Skeletal muscle satellite cell (primary cell): ENCODE data around the gene GRID1.
"Not testable (repeated sequence)": the region's sequence is repeated elsewhere in the genome, so short reads cannot be mapped to it uniquely, and the experiment has no call there.

Source experiments
- H3K27me3 ChIP-seq: 2 replicates; pipeline ENCODE4 v1.7.0; 2013; ENCODE audit warnings: low read length; ENCODE audit not compliant: control insufficient read depth, insufficient read depth
- H3K36me3 ChIP-seq: 2 replicates; pipeline ENCODE4 v1.7.0; 2013; ENCODE audit warnings: mild to moderate bottlenecking, control low read depth, low read length; ENCODE audit not compliant: insufficient read depth
- H3K4me1 ChIP-seq: 2 replicates; pipeline ENCODE4 v1.7.0; 2013; ENCODE audit warnings: low read length; ENCODE audit not compliant: control insufficient read depth, insufficient read depth
- H3K4me2 ChIP-seq: 2 replicates; pipeline ENCODE4 v1.7.0; 2013; ENCODE audit warnings: mild to moderate bottlenecking, low read length
- H3K4me3 ChIP-seq: 2 replicates; pipeline ENCODE4 v1.7.0; 2013; ENCODE audit warnings: low read length
- H3K9ac ChIP-seq: 2 replicates; pipeline ENCODE4 v1.7.0; 2013; ENCODE audit warnings: mild to moderate bottlenecking, low read depth, low read length, moderate library complexity
- H3K9me3 ChIP-seq: replicated peaks from 2 replicates; pipeline ENCODE4 v1.7.0; 2013; ENCODE audit warnings: mild to moderate bottlenecking, control low read depth, low read length

Gene GRID1

DNA sequence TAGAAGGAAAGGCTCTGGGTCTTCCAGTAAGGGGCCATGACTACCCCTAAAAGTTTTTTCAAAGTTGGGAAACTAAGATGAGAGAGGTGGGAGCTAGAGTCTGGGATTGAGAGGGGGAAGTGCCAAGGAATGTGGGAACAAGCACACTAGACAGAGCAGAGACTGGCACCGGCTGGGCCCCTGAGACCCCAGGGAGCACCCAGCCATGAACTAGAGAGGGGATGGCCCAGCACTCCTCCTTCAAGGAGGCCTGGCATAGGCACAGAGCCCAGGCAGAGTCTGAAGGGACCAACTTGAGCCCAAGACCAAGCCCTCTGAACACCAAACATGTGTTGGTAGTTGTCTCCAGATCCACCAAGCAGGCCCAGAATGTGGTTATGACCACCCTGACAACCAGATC, 119.0 kb downstream of the GRID1 start:
- Histone ChIP-seq H3K9me3 (no peaks in the 10 kb centered on the region), H3K9ac (no peak overlapping the region), H3K4me2 (no peak overlapping the region), H3K4me3 (no peak overlapping the region), H3K27me3 (no peaks in the 10 kb centered on the region), H3K36me3 (no peaks in the 10 kb centered on the region), H3K4me1 (no peaks in the 10 kb centered on the region)

GRCh38 chr10:86247073-86247472, 119.5 kb downstream of the GRID1 start:
- Histone ChIP-seq H3K36me3 (no peaks in the 10 kb centered on the region), H3K4me1 (no peaks in the 10 kb centered on the region), H3K9me3 (no peaks in the 10 kb centered on the region), H3K9ac (no peak overlapping the region), H3K4me2 (no peak overlapping the region), H3K27me3 (no peaks in the 10 kb centered on the region), H3K4me3 (no peak overlapping the region)

- Histone ChIP-seq H3K9me3 (no peaks in the 10 kb centered on the region), H3K4me1 (no peaks in the 10 kb centered on the region), H3K4me2 (no peak overlapping the region), H3K27me3 (no peaks in the 10 kb centered on the region), H3K9ac (no peak overlapping the region), H3K36me3 (no peaks in the 10 kb centered on the region), H3K4me3 (no peak overlapping the region)
These were observed 120.2 kb downstream of the GRID1 start for GRCh38 chr10:86246279-86246940.

DNA sequence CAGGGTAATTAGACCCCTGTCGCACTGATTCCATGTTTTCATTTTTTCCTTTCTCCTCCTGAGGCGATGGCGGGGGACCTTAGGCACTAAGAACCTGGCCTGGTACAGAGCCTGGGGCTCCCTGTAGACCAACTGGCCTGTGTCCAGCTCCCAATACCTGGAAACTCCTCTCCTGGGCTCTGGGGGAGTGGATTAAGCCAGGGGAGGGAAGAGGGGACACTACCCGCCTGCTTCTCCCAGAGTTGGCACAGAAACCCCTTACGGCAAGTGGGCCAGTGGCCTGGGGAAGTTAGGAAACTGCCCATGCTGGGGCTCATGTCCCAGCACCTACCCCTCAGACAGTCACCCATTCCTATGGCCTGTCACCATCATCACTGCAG, 121.6 kb downstream of the GRID1 start:
- H3K4me3 ChIP-seq, result no peak overlapping the region
- H3K9me3 ChIP-seq, result no peaks in the 10 kb centered on the region
- no peaks in the 10 kb centered on the region for H3K4me1 ChIP-seq
- no peaks in the 10 kb centered on the region for H3K27me3 ChIP-seq
- H3K9ac ChIP-seq, result no peak overlapping the region
- H3K36me3 ChIP-seq, result no peaks in the 10 kb centered on the region
- no peak overlapping the region for H3K4me2 ChIP-seq

DNA sequence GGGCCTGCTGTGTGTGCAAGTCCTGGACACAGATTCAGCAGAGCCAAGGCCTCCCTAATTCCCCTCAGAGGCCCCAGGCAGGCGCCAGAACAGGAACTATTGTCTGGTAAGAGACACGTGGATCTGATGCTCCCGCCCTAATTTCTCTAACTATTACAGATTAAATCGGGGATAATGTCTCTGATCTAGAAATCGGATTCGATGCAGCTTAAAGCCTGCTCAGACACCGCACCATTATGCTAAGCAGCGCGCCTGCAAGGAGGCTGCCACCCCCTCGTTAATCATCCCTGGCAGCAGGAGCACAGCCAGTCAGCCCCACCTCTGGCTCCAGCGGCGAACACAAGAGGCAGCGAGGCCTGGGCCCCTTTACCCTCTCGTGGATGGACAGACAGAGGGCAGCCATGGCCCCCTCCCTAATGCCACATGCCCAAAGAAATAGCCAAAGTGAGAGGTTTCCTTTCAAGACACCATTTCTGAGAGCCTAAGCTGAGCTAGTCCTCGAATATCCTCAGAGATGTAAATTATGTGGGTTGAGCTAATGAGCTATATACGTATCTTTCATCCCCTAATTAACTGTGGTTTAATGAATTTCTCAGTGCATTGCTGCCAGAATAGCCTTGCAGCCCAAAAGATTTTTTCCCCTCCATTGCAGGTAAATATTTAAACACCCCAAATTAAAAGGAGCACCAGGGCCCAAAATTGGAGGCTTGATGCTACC, 122.1 kb downstream of the GRID1 start:
- no peak overlapping the region for H3K4me2 ChIP-seq
- no peaks in the 10 kb centered on the region for H3K27me3 ChIP-seq
- no peaks in the 10 kb centered on the region for H3K4me1 ChIP-seq
- no peaks in the 10 kb centered on the region for H3K36me3 ChIP-seq
- H3K9me3 ChIP-seq, result no peaks in the 10 kb centered on the region
- H3K4me3 ChIP-seq, result no peak overlapping the region
- no peak overlapping the region for H3K9ac ChIP-seq

DNA sequence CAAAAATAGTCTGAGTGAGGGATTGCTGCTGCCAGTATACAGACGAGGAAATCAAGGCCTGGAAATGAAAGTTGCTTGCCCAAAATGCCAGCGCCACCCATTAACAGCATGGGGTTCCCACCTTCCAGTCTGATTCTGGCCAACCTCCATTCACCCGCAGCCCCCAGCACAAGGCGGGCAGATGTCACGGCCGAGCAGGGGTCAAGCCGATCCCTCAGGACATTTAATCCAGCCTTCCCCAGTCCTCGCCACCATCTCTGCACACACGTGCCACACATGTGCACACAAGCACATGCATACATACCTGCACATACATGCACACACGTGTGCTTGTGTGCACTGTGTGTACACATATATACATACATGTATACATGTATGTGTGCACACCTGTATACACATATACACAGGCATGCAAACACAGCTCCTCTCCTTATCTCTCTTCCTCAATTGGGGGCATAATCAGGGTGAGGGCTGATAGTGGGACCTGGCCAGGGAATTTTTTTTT, 122.9 kb downstream of the GRID1 start:
- no peaks in the 10 kb centered on the region for H3K36me3 ChIP-seq
- no peaks in the 10 kb centered on the region for H3K27me3 ChIP-seq
- H3K4me1 ChIP-seq, result no peaks in the 10 kb centered on the region
- no peak overlapping the region for H3K4me3 ChIP-seq
- no peaks in the 10 kb centered on the region for H3K9me3 ChIP-seq
- no peak overlapping the region for H3K4me2 ChIP-seq
- no peak overlapping the region for H3K9ac ChIP-seq

- H3K9ac ChIP-seq, result no peak overlapping the region
- H3K9me3 ChIP-seq, result no peaks in the 10 kb centered on the region
- H3K4me1 ChIP-seq, result no peaks in the 10 kb centered on the region
- no peak overlapping the region for H3K4me3 ChIP-seq
- H3K27me3 ChIP-seq, result no peaks in the 10 kb centered on the region
- H3K4me2 ChIP-seq, result no peak overlapping the region
- no peaks in the 10 kb centered on the region for H3K36me3 ChIP-seq
These were observed 123.8 kb downstream of the GRID1 start for GRCh38 chr10:86242761-86243160.

- H3K4me1 ChIP-seq, H3K27me3 ChIP-seq, H3K9me3 ChIP-seq, H3K4me3 ChIP-seq, H3K36me3 ChIP-seq, H3K9ac ChIP-seq, H3K4me2 ChIP-seq: not testable (repeated sequence)
These were observed 128.5 kb downstream of the GRID1 start for GRCh38 chr10:86238089-86238488.

DNA sequence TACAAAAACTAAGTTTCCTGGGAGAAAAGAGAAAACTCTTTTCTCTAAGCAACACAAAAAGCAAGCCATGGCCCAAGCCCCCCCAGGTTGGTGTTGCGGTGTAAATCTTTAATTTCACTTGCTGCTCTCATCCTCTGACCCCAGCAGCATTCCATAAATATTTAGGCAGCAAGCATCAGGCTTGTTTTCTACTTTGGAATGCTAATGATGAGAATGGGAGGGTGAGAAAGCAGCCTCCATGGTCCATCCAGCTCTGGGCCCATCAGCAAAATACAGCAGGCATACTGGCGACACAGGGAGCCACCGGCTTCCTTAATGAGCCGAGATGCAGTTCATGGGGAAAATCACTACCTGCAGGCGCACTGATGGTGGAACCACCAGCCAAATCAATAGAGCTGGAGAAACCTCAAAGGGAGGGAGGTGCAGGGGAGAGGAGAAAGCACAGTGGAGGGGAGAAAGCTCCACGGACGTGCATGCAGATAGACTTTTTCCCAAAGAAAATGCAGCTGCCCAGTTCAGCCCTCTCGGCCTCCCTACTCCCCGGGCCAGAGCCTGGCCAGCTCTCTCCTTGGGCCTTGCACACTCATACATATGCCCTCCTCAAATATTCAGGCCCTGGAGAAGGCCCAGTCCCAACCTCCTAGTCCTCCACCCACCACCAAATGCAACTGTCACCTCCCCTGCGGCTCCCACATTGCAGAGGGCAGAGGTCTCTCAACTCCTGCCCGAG, 131.9 kb downstream of the GRID1 start:
- Histone ChIP-seq H3K36me3 (no peaks in the 10 kb centered on the region), H3K4me3 (no peak overlapping the region), H3K4me1 (no peaks in the 10 kb centered on the region), H3K9ac (no peak overlapping the region), H3K4me2 (no peak overlapping the region), H3K27me3 (no peaks in the 10 kb centered on the region), H3K9me3 (no peaks in the 10 kb centered on the region)

DNA sequence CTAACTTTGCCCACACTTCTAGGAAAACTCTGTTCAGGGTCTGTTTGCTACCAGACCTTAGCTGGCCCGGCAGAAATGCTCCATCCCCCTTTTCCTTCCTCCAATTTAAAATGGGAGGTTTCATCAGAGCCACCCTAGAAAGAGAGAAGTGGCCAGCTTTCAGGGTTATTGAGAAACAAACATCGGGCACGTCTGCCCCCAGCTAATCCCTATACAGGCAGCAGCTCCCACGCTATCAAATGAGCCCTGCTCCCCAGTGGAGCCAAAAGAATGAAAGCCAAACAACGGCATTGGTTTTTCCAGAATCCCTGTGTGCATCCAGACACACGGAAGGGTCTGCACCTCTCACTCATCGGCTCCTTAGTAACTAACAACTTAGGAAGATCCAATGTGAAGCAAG, 132.5 kb downstream of the GRID1 start:
- no peak overlapping the region for H3K4me2 ChIP-seq
- H3K9ac ChIP-seq, result no peak overlapping the region
- H3K9me3 ChIP-seq, result no peaks in the 10 kb centered on the region
- H3K27me3 ChIP-seq, result no peaks in the 10 kb centered on the region
- no peaks in the 10 kb centered on the region for H3K36me3 ChIP-seq
- H3K4me1 ChIP-seq, result no peaks in the 10 kb centered on the region
- no peak overlapping the region for H3K4me3 ChIP-seq

GRCh38 chr10:86233131-86233530, 133.5 kb downstream of the GRID1 start:
- H3K27me3 ChIP-seq, result no peaks in the 10 kb centered on the region
- H3K4me2 ChIP-seq, result no peak overlapping the region
- no peaks in the 10 kb centered on the region for H3K4me1 ChIP-seq
- no peaks in the 10 kb centered on the region for H3K9me3 ChIP-seq
- H3K9ac ChIP-seq, result no peak overlapping the region
- H3K36me3 ChIP-seq, result no peaks in the 10 kb centered on the region
- H3K4me3 ChIP-seq, result no peak overlapping the region
